ENCODE results near the gene ZNF438.
"Not testable (repeated sequence)": the region's sequence is repeated elsewhere in the genome, so short reads cannot be mapped to it uniquely, and the experiment has no call there.

The ZNF438 gene

GRCh38 chr10:31010062-31010461 lies 21.6 kb downstream of the ZNF438 start:
- no peak for DNase-seq

GRCh38 chr10:31005895-31006294 lies 25.8 kb downstream of the ZNF438 start:
- DNase-seq: no peak

- no peak for DNase-seq
Measured at GRCh38 chr10:31004611-31005193, 27.0 kb downstream of the ZNF438 start.

- no peak for DNase-seq
Measured at GRCh38 chr10:31001740-31002139, 29.9 kb downstream of the ZNF438 start.

- DNase-seq: no peak
Measured at GRCh38 chr10:31000867-31001266, 30.8 kb downstream of the ZNF438 start.

GRCh38 chr10:31000071-31000782 lies 31.4 kb downstream of the ZNF438 start:
- DNase-seq: no peak

GRCh38 chr10:30999070-30999712 lies 32.5 kb downstream of the ZNF438 start:
- no peak for DNase-seq

- DNase-seq: no peak
Measured at GRCh38 chr10:30997536-30998235, 34.0 kb downstream of the ZNF438 start.

GRCh38 chr10:30996481-30997005 lies 35.1 kb downstream of the ZNF438 start:
- DNase-seq: no peak

GRCh38 chr10:30995081-30995770 lies 36.4 kb downstream of the ZNF438 start:
- DNase-seq: no peak

GRCh38 chr10:30993155-30993554 lies 38.5 kb downstream of the ZNF438 start:
- DNase-seq: no peak

GRCh38 chr10:30992681-30993080 lies 39.0 kb downstream of the ZNF438 start:
- no peak for DNase-seq

GRCh38 chr10:30991647-30992011 lies 40.0 kb downstream of the ZNF438 start:
- no peak for DNase-seq

GRCh38 chr10:30990971-30991646 lies 40.6 kb downstream of the ZNF438 start:
- no peak for DNase-seq

GRCh38 chr10:30990351-30990750 lies 41.3 kb downstream of the ZNF438 start:
- no peak for DNase-seq

GRCh38 chr10:30988831-30989435 lies 42.7 kb downstream of the ZNF438 start:
- no peak for DNase-seq

- no peak for DNase-seq
Measured at GRCh38 chr10:30987463-30987862, 44.2 kb downstream of the ZNF438 start.

GRCh38 chr10:30986053-30986555 lies 45.6 kb downstream of the ZNF438 start:
- no peak for DNase-seq

- DNase-seq: no peak
Measured at GRCh38 chr10:30985512-30985911, 46.2 kb downstream of the ZNF438 start.

GRCh38 chr10:30984563-30985328 lies 46.9 kb downstream of the ZNF438 start:
- DNase-seq: no peak

GRCh38 chr10:30983209-30983608 lies 48.5 kb downstream of the ZNF438 start:
- not testable (repeated sequence) for DNase-seq
